OCI-LY3 (cell line): ENCODE measurements around the gene ZNF821.
A peak's percentile ranks its signal among the peaks of the same experiment; 100 is the strongest.

ENCODE experiments used
- H2AFZ ChIP-seq: fragments of 200-600, 300-600 bp; shearing (Covaris generic); 2 replicates; pipeline ENCODE4 v1.6.0; 2014; ENCODE audit warnings: antibody characterized with exemption, low read depth, low read length
- H3K27ac ChIP-seq: fragments of 200-600, 300-600 bp; sonication (generic); 2 replicates; pipeline ENCODE4 v1.5.1; 2014; ENCODE audit warnings: mild to moderate bottlenecking, low read length, moderate library complexity, mixed read lengths
- H3K27me3 ChIP-seq: fragments of 200-600, 300-600 bp; sonication (generic); 2 replicates; pipeline ENCODE4 v1.6.1; 2014; ENCODE audit warnings: low read depth, low read length, mixed read lengths
- H3K36me3 ChIP-seq: fragments of 200-600, 300-600 bp; sonication (generic); replicated peaks from 2 replicates; pipeline ENCODE3; 2014; ENCODE audit warnings: low read depth, low read length, mixed read lengths
- H3K4me1 ChIP-seq: fragments of 300-600, 200-600 bp; sonication (generic); 2 replicates; pipeline ENCODE4 v1.6.1; 2014; ENCODE audit warnings: low read length, mixed read lengths
- H3K4me2 ChIP-seq: fragments of 200-600, 300-600 bp; sonication (generic); 2 replicates; pipeline ENCODE4 v1.6.1; 2014; ENCODE audit warnings: low read length, mixed read lengths
- H3K4me3 ChIP-seq: fragments of 300-600, 200-600 bp; sonication (generic); 2 replicates; pipeline ENCODE4 v1.5.1; 2014; ENCODE audit warnings: antibody characterized with exemption, mild to moderate bottlenecking, low read length, moderate library complexity
- H3K79me2 ChIP-seq: fragments of 300-600, 200-600 bp; shearing (Covaris generic); 2 replicates; pipeline ENCODE4 v1.6.1; 2014; ENCODE audit warnings: mild to moderate bottlenecking, low read length, mixed read lengths
- H3K9ac ChIP-seq: fragments of 300-600, 200-600 bp; shearing (Covaris generic); 2 replicates; pipeline ENCODE4 v1.6.0; 2014; ENCODE audit warnings: mild to moderate bottlenecking, low read length, moderate library complexity
- H3K9me3 ChIP-seq: fragments of 200-600, 300-600 bp; shearing (Covaris generic); 2 replicates; pipeline ENCODE4 v1.6.1; 2014; ENCODE audit warnings: low read length, mixed read lengths; ENCODE audit not compliant: insufficient read depth
- H4K20me1 ChIP-seq: fragments of 200-600, 300-600 bp; sonication (generic); 2 replicates; pipeline ENCODE4 v1.6.1; 2016; ENCODE audit warnings: low read length, mixed read lengths; ENCODE audit not compliant: insufficient read depth
- CTCF ChIP-seq: fragments of 200-600, 300-600 bp; sonication (generic); IDR thresholded peaks from 2 replicates; pipeline ENCODE4 v1.5.1; 2014; ENCODE audit warnings: antibody characterized with exemption, low read length, low read depth
- EZH2phosphoT487 ChIP-seq: fragments of 200-600 bp; shearing (Covaris generic); IDR thresholded peaks from 2 replicates; pipeline ENCODE4 v1.6.1; 2018; ENCODE audit warnings: antibody characterized with exemption, mixed run types, low read depth

Gene ZNF821

DNA sequence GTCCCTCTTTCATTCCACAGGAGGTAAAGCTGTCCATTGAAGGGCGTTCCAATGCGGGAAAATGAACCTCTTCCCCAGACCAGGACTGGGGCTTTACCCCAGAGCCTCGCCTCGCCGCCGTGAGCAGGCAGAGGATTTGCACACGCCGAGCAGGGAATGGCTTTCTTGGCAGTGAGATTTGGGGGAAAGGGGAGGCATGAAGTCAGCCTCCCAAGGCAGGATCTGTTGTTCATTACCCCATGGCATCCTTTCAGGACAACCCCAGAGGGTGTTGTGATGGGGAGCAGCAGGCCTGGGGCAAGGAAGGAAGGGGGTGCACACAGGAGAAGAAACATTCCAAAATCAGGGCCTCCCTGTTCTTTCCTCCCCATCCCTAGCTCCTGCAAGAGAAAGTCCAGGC lies 32.2 kb downstream of the ZNF821 start:
- H3K4me3 ChIP-seq: peak overlapping the region; percentile 74; the same call in 1 of the 2 replicates
- H3K9me3 ChIP-seq: no peaks in the 10 kb centered on the region
- H3K79me2 ChIP-seq: peaks cover 56% of the 10 kb centered on the region
- peaks cover 53% of the 10 kb centered on the region for H3K36me3 ChIP-seq
- H3K9ac ChIP-seq: peak overlapping the region; percentile 66
- peak overlapping the region; percentile 99 for H3K4me2 ChIP-seq
- no peak overlapping the region for H2AFZ ChIP-seq
- H3K27me3 ChIP-seq: no peaks in the 10 kb centered on the region
- H4K20me1 ChIP-seq: peaks cover 43% of the 10 kb centered on the region
- TF ChIP-seq CTCF: no peak
- TF ChIP-seq EZH2phosphoT487: no peak
- H3K4me1 ChIP-seq: peaks cover 46% of the 10 kb centered on the region
- H3K27ac ChIP-seq: peak overlapping the region; percentile 88

DNA sequence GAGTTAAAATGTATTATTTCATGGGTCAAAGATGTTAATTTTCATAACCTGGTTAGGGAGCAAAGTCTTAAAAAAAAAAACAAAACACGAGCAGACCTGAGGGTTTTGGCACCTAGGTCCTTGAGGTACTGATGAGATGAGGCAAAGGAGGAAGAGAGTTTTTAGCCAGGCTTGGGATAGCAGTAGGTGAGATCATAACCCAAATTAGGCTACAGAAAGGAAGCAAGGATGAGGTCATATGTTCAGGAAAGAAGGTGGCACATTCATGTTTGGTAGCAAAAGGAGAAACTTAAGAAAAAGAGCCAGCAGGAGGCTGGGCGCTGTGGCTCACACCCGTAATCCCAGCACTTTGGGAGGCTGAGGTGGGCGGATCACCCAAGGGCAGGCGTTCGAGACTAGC lies 35.4 kb downstream of the ZNF821 start:
- no peaks in the 10 kb centered on the region for H3K27me3 ChIP-seq
- H3K9me3 ChIP-seq: no peaks in the 10 kb centered on the region
- H4K20me1 ChIP-seq: peaks cover 15% of the 10 kb centered on the region
- no peak overlapping the region for H3K4me3 ChIP-seq
- H3K9ac ChIP-seq: no peak overlapping the region
- peaks cover 35% of the 10 kb centered on the region for H3K79me2 ChIP-seq
- TF ChIP-seq EZH2phosphoT487 (no peak), CTCF (no peak)
- H3K36me3 ChIP-seq: peaks cover 25% of the 10 kb centered on the region
- H3K4me2 ChIP-seq: no peak overlapping the region
- no peak overlapping the region for H2AFZ ChIP-seq
- peaks cover 44% of the 10 kb centered on the region for H3K4me1 ChIP-seq
- no peak overlapping the region for H3K27ac ChIP-seq

GRCh38 chr16:71847096-71847495 lies 36.9 kb downstream of the ZNF821 start:
- Histone ChIP-seq H3K79me2 (peaks cover 25% of the 10 kb centered on the region), H3K27me3 (no peaks in the 10 kb centered on the region), H2AFZ (no peak overlapping the region), H3K4me2 (peak overlapping the region; percentile 96), H3K36me3 (peaks cover 21% of the 10 kb centered on the region), H3K9me3 (no peaks in the 10 kb centered on the region), H3K27ac (no peak overlapping the region), H3K9ac (peak overlapping the region; percentile 80), H3K4me3 (peak overlapping the region; percentile 83), H3K4me1 (peaks cover 43% of the 10 kb centered on the region), H4K20me1 (peaks cover 15% of the 10 kb centered on the region)
- TF ChIP-seq EZH2phosphoT487: no peak
- no peak for TF ChIP-seq CTCF

- Histone ChIP-seq H3K4me2 (peak overlapping the region; percentile 96), H3K4me3 (peak overlapping the region; percentile 83), H3K79me2 (peaks cover 25% of the 10 kb centered on the region), H3K36me3 (peaks cover 17% of the 10 kb centered on the region), H2AFZ (no peak overlapping the region), H4K20me1 (peaks cover 15% of the 10 kb centered on the region), H3K9me3 (no peaks in the 10 kb centered on the region), H3K4me1 (peaks cover 41% of the 10 kb centered on the region), H3K9ac (peak overlapping the region; percentile 80), H3K27me3 (no peaks in the 10 kb centered on the region), H3K27ac (peak overlapping the region; percentile 18)
- TF ChIP-seq EZH2phosphoT487: no peak
- TF ChIP-seq CTCF: no peak
Measured at GRCh38 chr16:71846431-71846830, 37.6 kb downstream of the ZNF821 start.
